HEK293 (cell line): ENCODE results near the gene ARHGDIG.

Source experiments
- CTCF ChIP-seq: fragments of 450-650 bp; formaldehyde crosslinking; IDR thresholded peaks from 2 replicates; pipeline ENCODE4 v1.5.1; 2016; ENCODE audit warnings: missing biosample characterization, missing genetic modification characterization
- KLF16 ChIP-seq: fragments of 450-650 bp; formaldehyde crosslinking; IDR thresholded peaks from 2 replicates; pipeline ENCODE4 v1.5.1; 2017; ENCODE audit warnings: missing biosample characterization, missing genetic modification characterization
- PRDM4 ChIP-seq: fragments of 450-650 bp; formaldehyde crosslinking; IDR thresholded peaks from 2 replicates; pipeline ENCODE4 v1.5.1; 2017; ENCODE audit warnings: missing biosample characterization, missing genetic modification characterization

- TF ChIP-seq PRDM4 (tag by site-specific recombination) (no peak), KLF16 (tag by site-specific recombination) (no peak), CTCF (tag by site-specific recombination) (no peak)
These were observed 27.7 kb upstream of the ARHGDIG start for GRCh38 chr16:252366-253337.
